Dendritic cell treated with granulocyte-macrophage colony-stimulating factor and Interleukin-4, amounts not matched to agents 40 ng/mL and 50 ng/mL, for 4 days (primary cell): ENCODE results near the gene MLLT3.

ENCODE experiments used
- H3K27ac Mint-ChIP-seq: one replicate; pipeline ENCODE4 v1.8.0; 2022; ENCODE audit warnings: mild to moderate bottlenecking, mixed read lengths
- H3K27me3 Mint-ChIP-seq: one replicate; pipeline ENCODE4 v1.8.0; 2022; ENCODE audit warnings: mild to moderate bottlenecking, mixed read lengths
- H3K36me3 Mint-ChIP-seq: one replicate; pipeline ENCODE4 v1.8.0; 2022; ENCODE audit warnings: low read depth, mixed read lengths
- H3K4me1 Mint-ChIP-seq: one replicate; pipeline ENCODE4 v1.8.0; 2022; ENCODE audit warnings: low read depth, mixed read lengths
- H3K4me3 Mint-ChIP-seq: one replicate; pipeline ENCODE4 v1.8.0; 2022; ENCODE audit warnings: mild to moderate bottlenecking, moderate library complexity, mixed read lengths
- H3K9me3 Mint-ChIP-seq: one replicate; pipeline ENCODE4 v1.8.0; 2022; ENCODE audit warnings: mixed read lengths
- intact Hi-C: fragments of 100-400 bp; cut with micrococcal nuclease; formaldehyde crosslinking; loops from one replicate; pipeline ENCODE4 v1.15.0; 2022

The MLLT3 gene

GRCh38 chr9:20551236-20551635, 71.1 kb downstream of the MLLT3 start:
- Mint-ChIP-seq H3K27me3 (no peaks in the 10 kb centered on the region), H3K27ac (no peak overlapping the region), H3K4me3 (no peak overlapping the region), H3K36me3 (no peaks in the 10 kb centered on the region), H3K9me3 (no peaks in the 10 kb centered on the region), H3K4me1 (peaks cover 12% of the 10 kb centered on the region)
- intact Hi-C loops, result no loop called here

DNA sequence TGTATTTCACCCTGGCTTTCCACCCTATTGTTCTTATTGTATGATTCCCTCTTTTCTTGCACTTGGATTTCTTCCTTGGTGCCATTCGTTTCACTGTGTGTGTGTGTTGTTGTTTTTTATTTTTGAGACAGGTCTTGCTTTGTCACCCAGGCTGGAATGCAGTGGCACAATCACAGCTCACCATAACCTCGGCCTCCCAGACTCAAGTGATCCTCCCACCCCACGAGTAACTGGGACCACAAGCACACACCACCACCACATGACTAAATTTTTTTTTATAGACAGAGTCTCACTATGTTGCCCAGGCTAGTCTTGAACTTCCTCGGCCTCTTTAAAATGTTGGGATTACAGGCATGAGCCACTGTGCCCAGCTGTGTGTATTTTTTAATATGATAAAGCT, 72.0 kb downstream of the MLLT3 start:
- Mint-ChIP-seq H3K27ac (no peak overlapping the region), H3K4me1 (peaks cover 8% of the 10 kb centered on the region), H3K9me3 (no peaks in the 10 kb centered on the region), H3K4me3 (no peak overlapping the region), H3K36me3 (no peaks in the 10 kb centered on the region), H3K27me3 (no peaks in the 10 kb centered on the region)
- intact Hi-C loops, result no loop called here

DNA sequence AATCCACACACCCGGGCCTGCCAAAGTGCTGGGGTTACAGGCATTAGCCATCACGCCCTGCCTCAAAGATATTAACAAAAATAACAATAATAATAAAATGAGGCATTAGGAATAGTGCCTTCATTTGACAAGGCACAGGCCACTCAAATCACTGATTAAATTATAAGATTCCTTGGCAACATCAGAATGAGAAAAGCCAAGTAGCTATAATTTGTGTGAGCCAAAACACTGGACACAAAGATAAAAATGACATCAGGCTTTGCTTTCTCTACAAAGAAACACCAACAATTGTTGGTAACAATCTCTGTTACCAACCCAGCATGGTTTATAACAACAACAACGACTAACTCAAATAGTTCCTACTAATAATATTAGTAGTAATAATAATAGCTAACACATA, 73.2 kb downstream of the MLLT3 start:
- peaks cover 6% of the 10 kb centered on the region for H3K4me1 Mint-ChIP-seq
- intact Hi-C loops, result no loop called here
- H3K4me3 Mint-ChIP-seq, result no peak overlapping the region
- H3K9me3 Mint-ChIP-seq, result no peaks in the 10 kb centered on the region
- no peaks in the 10 kb centered on the region for H3K27me3 Mint-ChIP-seq
- H3K36me3 Mint-ChIP-seq, result no peaks in the 10 kb centered on the region
- H3K27ac Mint-ChIP-seq, result no peak overlapping the region

DNA sequence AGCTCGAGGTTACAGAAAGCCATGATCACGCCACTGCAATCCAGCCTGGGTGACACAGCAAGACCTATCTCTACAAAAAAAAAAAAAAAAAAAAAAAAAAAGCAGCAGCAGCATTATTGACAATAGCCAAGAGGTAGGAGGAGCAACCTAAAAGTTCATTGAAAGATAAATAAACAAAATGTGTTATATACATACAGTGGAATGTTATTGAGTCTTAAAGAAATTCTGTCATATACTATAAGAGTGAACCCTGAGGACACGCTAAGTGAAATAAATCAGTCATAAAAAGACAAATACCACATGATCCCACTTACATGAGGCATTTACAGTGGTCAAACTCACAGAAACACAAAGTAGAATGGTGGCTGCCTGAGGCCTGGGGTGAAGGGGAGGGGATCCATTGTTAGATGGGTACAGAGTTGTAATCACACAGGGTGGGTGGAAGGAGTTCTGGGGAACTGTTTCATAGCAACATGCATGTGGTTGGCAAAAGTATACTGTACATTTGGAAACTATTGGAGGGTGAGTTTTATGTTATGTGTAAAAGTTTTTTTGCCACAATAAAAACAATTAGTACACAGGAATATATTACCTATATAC, 77.2 kb downstream of the MLLT3 start:
- Mint-ChIP-seq H3K4me1 (no peaks in the 10 kb centered on the region), H3K27ac (no peak overlapping the region), H3K36me3 (peaks cover 3% of the 10 kb centered on the region), H3K9me3 (peaks cover 29% of the 10 kb centered on the region), H3K27me3 (no peaks in the 10 kb centered on the region), H3K4me3 (no peak overlapping the region)
- intact Hi-C loops, result no loop called here

DNA sequence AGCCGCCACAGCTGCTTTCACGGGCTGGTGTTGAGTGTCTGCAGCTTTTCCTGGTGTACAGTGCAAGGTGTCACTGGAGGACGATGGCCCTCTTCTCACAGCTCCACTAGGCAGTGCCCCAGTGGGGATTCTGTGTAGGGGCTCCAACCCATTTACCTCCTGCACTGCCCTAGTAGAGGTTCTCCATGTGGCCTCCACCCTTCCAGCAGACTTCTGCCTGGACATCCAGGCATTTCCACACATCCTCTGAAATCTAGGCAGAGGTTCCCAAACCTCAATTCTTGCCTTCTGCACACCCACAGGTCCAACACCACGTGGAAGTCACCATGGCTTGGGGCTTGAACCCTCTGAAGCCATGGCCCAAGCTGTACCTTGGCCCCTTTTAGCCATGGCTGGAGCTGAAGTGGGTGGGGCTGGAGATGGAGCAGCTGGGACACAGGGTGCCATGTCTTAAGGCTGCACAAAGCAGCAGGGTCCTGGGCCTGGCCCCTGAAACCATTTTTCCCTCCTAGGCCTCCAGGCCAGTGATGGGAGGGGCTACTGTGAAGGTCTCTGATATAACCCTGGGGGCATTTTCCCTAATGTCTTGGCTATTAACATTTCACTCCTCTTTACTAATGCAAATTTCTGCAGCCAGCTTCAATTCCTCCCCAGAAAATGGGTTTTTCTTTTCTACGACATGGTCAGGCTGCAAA, 82.0 kb downstream of the MLLT3 start:
- peaks cover 6% of the 10 kb centered on the region for H3K36me3 Mint-ChIP-seq
- peaks cover 42% of the 10 kb centered on the region for H3K9me3 Mint-ChIP-seq
- H3K4me1 Mint-ChIP-seq, result no peaks in the 10 kb centered on the region
- no peaks in the 10 kb centered on the region for H3K27me3 Mint-ChIP-seq
- no peak overlapping the region for H3K27ac Mint-ChIP-seq
- intact Hi-C loops, result no loop called here
- H3K4me3 Mint-ChIP-seq, result no peak overlapping the region

GRCh38 chr9:20538956-20539355, 83.3 kb downstream of the MLLT3 start:
- no peak overlapping the region for H3K4me3 Mint-ChIP-seq
- H3K27me3 Mint-ChIP-seq, result no peaks in the 10 kb centered on the region
- intact Hi-C loops, result no loop called here
- peaks cover 42% of the 10 kb centered on the region for H3K9me3 Mint-ChIP-seq
- H3K36me3 Mint-ChIP-seq, result peaks cover 6% of the 10 kb centered on the region
- H3K4me1 Mint-ChIP-seq, result no peaks in the 10 kb centered on the region
- H3K27ac Mint-ChIP-seq, result no peak overlapping the region

DNA sequence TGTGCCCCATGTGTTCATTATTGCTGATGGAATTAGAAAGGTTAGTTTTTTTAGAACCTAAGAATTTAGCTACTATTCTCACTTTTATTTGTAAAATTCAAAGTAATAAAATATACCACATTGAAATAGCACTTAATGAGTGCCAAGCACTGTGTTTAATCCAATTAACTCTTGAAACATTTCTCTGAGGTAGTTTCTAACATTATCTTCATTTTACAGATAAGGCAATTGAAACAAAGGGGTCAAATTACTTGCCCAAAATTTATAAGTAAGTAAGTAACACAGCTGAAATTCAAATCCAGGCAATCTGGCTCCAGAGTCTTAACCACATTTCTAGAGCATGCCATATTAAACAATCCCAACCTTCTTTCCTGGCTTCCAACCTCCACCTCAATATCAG, 84.2 kb downstream of the MLLT3 start:
- intact Hi-C loops, result no loop called here
- H3K36me3 Mint-ChIP-seq, result peaks cover 6% of the 10 kb centered on the region
- H3K4me3 Mint-ChIP-seq, result no peak overlapping the region
- no peak overlapping the region for H3K27ac Mint-ChIP-seq
- H3K9me3 Mint-ChIP-seq, result peaks cover 34% of the 10 kb centered on the region
- no peaks in the 10 kb centered on the region for H3K27me3 Mint-ChIP-seq
- H3K4me1 Mint-ChIP-seq, result no peaks in the 10 kb centered on the region

GRCh38 chr9:20537294-20537693, 85.0 kb downstream of the MLLT3 start:
- Mint-ChIP-seq H3K4me3 (no peak overlapping the region), H3K27me3 (no peaks in the 10 kb centered on the region), H3K36me3 (peaks cover 6% of the 10 kb centered on the region), H3K27ac (no peak overlapping the region), H3K4me1 (no peaks in the 10 kb centered on the region), H3K9me3 (peaks cover 33% of the 10 kb centered on the region)
- intact Hi-C loops, result no loop called here

DNA sequence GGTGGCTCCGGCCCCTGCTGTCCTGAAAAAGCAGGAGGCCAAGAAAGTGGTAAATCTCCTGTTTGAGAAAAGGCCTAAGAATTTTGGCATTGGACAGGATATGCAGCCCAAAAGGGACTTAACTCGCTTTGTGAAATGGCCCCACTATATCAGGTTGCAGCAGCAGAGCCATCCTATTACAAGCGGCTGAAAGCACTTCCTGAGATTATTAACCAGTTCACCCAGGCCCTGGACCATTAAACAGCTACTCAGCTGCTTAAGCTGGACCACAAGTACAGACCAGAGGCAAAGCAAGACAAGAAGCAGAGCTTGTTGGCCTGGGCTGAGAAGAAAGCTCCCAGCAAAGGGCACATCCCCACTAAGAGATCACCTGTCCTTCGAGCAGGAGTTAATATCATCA, 89.7 kb downstream of the MLLT3 start:
- Mint-ChIP-seq H3K4me1 (no peaks in the 10 kb centered on the region), H3K27ac (no peak overlapping the region), H3K4me3 (no peak overlapping the region), H3K27me3 (no peaks in the 10 kb centered on the region), H3K9me3 (no peaks in the 10 kb centered on the region), H3K36me3 (no peaks in the 10 kb centered on the region)
- intact Hi-C loops, result no loop called here

DNA sequence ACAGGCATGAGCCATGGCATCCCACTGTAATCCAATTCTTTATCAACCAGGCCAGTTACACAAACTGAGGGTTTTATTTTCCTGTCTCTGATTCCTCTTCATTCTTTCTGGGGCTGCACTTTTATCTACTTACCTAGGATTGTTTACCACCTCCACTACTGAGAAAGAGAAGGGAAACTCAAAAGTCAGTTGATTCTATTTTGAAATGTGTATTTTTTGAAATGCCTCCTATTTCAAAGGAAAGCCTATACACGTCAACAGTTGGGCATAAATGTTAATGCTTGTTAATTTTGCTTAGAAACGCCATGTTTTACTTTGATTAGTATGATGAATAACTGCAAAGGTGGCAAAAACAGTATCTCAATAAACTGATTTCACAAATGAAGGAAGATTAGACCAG, 92.5 kb downstream of the MLLT3 start:
- H3K4me3 Mint-ChIP-seq, result no peak overlapping the region
- no peaks in the 10 kb centered on the region for H3K36me3 Mint-ChIP-seq
- no peak overlapping the region for H3K27ac Mint-ChIP-seq
- no peaks in the 10 kb centered on the region for H3K4me1 Mint-ChIP-seq
- intact Hi-C loops, result no loop called here
- no peaks in the 10 kb centered on the region for H3K27me3 Mint-ChIP-seq
- no peaks in the 10 kb centered on the region for H3K9me3 Mint-ChIP-seq

GRCh38 chr9:20528253-20528652, 94.0 kb downstream of the MLLT3 start:
- Mint-ChIP-seq H3K27me3 (no peaks in the 10 kb centered on the region), H3K9me3 (no peaks in the 10 kb centered on the region), H3K36me3 (no peaks in the 10 kb centered on the region), H3K27ac (no peak overlapping the region), H3K4me1 (no peaks in the 10 kb centered on the region), H3K4me3 (no peak overlapping the region)
- intact Hi-C loops, result no loop called here

- no peaks in the 10 kb centered on the region for H3K36me3 Mint-ChIP-seq
- no peaks in the 10 kb centered on the region for H3K27me3 Mint-ChIP-seq
- H3K9me3 Mint-ChIP-seq, result no peaks in the 10 kb centered on the region
- intact Hi-C loops, result no loop called here
- H3K4me3 Mint-ChIP-seq, result no peak overlapping the region
- no peak overlapping the region for H3K27ac Mint-ChIP-seq
- no peaks in the 10 kb centered on the region for H3K4me1 Mint-ChIP-seq
Observed at GRCh38 chr9:20526500-20527319, 95.6 kb downstream of the MLLT3 start.

- Mint-ChIP-seq H3K36me3 (no peaks in the 10 kb centered on the region), H3K4me3 (no peak overlapping the region), H3K4me1 (no peaks in the 10 kb centered on the region), H3K27ac (no peak overlapping the region), H3K27me3 (no peaks in the 10 kb centered on the region), H3K9me3 (no peaks in the 10 kb centered on the region)
- intact Hi-C loops, result no loop called here
Observed at GRCh38 chr9:20524776-20525175, 97.5 kb downstream of the MLLT3 start.

- no peaks in the 10 kb centered on the region for H3K27me3 Mint-ChIP-seq
- intact Hi-C loops, result no loop called here
- H3K4me3 Mint-ChIP-seq, result no peak overlapping the region
- H3K9me3 Mint-ChIP-seq, result no peaks in the 10 kb centered on the region
- no peak overlapping the region for H3K27ac Mint-ChIP-seq
- H3K4me1 Mint-ChIP-seq, result no peaks in the 10 kb centered on the region
- H3K36me3 Mint-ChIP-seq, result no peaks in the 10 kb centered on the region
Observed at GRCh38 chr9:20518737-20519136, 103.6 kb downstream of the MLLT3 start.
